ENCODE measurements around the gene SPATA45. TPM values are rescaled to one million over a fixed set of nuclear protein-coding genes. Genes with fewer than 3 reads are reported as not detected.
"Not testable (repeated sequence)": the region's sequence is repeated elsewhere in the genome, so short reads cannot be mapped to it uniquely, and the experiment has no call there.

Gene SPATA45
- total RNA-seq, 2 experiments from 2014 or later: not detected

DNA sequence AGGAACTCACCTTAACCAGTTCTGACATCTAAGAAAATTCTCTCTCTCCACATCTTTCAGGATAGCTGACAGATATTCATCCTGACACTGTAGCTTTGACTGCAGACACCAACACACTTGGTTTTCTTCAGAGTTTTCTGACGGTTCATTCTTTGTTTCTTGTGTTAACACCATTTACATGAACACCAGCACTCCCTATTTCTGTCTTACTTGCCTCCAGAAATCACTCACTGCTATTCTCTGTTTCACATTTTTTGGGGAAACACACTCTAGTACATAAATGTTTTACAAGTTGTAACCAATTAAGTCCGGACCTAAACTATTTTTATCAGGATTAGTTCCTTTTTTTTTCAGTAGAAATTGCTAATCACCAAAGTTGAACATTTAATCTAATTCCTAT lies 26.1 kb upstream of the SPATA45 start:
- H3K27me3 Mint-ChIP-seq: no peaks in the 10 kb centered on the region
- TF ChIP-seq, protein P1, sequence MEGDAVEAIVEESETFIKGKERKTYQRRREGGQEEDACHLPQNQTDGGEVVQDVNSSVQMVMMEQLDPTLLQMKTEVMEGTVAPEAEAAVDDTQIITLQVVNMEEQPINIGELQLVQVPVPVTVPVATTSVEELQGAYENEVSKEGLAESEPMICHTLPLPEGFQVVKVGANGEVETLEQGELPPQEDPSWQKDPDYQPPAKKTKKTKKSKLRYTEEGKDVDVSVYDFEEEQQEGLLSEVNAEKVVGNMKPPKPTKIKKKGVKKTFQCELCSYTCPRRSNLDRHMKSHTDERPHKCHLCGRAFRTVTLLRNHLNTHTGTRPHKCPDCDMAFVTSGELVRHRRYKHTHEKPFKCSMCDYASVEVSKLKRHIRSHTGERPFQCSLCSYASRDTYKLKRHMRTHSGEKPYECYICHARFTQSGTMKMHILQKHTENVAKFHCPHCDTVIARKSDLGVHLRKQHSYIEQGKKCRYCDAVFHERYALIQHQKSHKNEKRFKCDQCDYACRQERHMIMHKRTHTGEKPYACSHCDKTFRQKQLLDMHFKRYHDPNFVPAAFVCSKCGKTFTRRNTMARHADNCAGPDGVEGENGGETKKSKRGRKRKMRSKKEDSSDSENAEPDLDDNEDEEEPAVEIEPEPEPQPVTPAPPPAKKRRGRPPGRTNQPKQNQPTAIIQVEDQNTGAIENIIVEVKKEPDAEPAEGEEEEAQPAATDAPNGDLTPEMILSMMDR (IDR thresholded peaks at IDR 0.05): no peak
- peaks cover 37% of the 10 kb centered on the region for H3K36me3 Mint-ChIP-seq (ENCODE audit: low read depth)
- ChIA-PET POLR2A (interaction anchor here (1.0 kb wide), 1 partner anchor 79 kb away, joined by 3 read pairs; no protein-coding TSS in a partner anchor), CTCF (no interaction called here)
- H3K4me1 Mint-ChIP-seq (ENCODE audit: low read depth): no peaks in the 10 kb centered on the region
- no peak overlapping the region for H3K4me3 Mint-ChIP-seq
- H3K9me3 Mint-ChIP-seq: no peaks in the 10 kb centered on the region
- no peak overlapping the region for H3K27ac Mint-ChIP-seq
- DNase-seq: no peak
- no peak for ATAC-seq
- intact Hi-C loops (cut with micrococcal nuclease): no loop called here

DNA sequence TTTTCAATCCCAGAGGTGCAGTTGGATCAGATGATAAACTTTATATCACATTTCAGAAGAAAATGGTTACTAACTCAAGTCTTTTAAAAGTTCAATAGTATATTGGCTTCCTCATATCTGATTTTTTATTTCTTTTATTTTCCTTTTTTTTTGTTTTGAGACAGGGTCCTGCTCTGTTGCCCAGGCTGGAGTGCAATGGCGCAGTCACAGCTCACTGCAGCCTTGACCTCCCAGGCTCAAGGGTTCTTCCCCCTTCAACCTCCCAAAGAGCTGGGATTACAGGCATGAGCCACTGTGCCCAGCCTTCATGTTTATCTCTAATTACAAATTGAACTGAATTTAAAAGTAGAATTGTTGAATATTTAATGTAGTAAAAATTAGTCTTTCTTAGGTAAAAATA lies 24.5 kb upstream of the SPATA45 start:
- no peak overlapping the region for H3K4me3 Mint-ChIP-seq
- no peak for ATAC-seq
- no peaks in the 10 kb centered on the region for H3K27me3 Mint-ChIP-seq
- no peak for DNase-seq
- H3K4me1 Mint-ChIP-seq (ENCODE audit: low read depth): no peaks in the 10 kb centered on the region
- peaks cover 33% of the 10 kb centered on the region for H3K36me3 Mint-ChIP-seq (ENCODE audit: low read depth)
- ChIA-PET POLR2A (interaction anchor here (0.9 kb wide), 1 partner anchor 14 kb away, joined by 3 read pairs; the partner anchor contains the start of gene FLVCR1), CTCF (interaction anchor here (1.0 kb wide), 1 partner anchor 207 kb away, joined by 3 read pairs; no protein-coding TSS in a partner anchor)
- no peaks in the 10 kb centered on the region for H3K9me3 Mint-ChIP-seq
- intact Hi-C loops (cut with micrococcal nuclease): no loop called here
- H3K27ac Mint-ChIP-seq: no peak overlapping the region
- TF ChIP-seq, protein P1 (IDR thresholded peaks at IDR 0.05): no peak

DNA sequence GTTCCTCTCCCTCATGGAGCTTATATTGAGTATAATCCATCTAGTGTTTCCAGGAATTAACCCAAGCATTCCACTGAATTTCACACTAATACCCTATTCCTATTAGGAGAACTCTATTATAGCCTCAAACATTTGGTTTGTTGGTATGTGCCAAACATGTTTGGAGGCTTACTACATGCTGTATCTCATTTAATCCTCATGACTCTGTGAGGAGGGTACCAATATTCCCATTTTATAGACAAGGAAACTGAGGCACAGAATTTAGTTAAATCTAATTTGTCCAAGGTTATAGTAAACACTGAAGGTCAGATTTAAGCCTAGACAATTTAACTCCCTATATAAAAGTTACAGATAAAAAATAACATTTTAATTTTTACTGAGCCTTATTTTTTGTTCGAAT lies 19.7 kb upstream of the SPATA45 start:
- ATAC-seq: no peak

DNA sequence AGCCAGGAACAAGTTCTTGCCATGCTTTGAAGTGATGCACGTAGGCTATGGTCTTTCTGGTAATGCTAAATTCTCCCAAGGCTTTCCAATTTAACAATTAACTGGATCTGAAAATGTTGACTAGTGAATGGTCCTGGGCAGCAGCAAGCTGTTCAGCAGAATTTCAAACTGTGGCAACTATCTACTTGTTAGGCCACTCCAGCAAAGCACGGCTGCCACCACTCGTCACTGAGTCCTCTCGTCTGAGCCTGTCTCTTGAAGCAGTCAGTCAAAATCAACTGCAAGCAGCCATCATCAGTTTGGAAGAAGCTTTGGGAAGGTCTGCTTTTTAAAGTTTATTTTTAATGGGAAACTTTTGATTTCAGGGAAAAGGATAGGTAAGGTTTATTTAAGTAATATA lies 16.8 kb upstream of the SPATA45 start:
- H3K27me3 Mint-ChIP-seq: no peaks in the 10 kb centered on the region
- H3K27ac Mint-ChIP-seq: no peak overlapping the region
- ATAC-seq (no peak), DNase-seq (no peak)
- intact Hi-C loops (cut with micrococcal nuclease): no loop called here
- H3K9me3 Mint-ChIP-seq: no peaks in the 10 kb centered on the region
- H3K4me1 Mint-ChIP-seq (ENCODE audit: low read depth): peaks cover 15% of the 10 kb centered on the region
- CTCF ChIA-PET: interaction anchor here (1.0 kb wide), 1 partner anchor 131 kb away, joined by 4 read pairs; no protein-coding TSS in a partner anchor
- POLR2A ChIA-PET: no interaction called here
- no peak overlapping the region for H3K4me3 Mint-ChIP-seq
- TF ChIP-seq, protein P1 (IDR thresholded peaks at IDR 0.05): no peak
- H3K36me3 Mint-ChIP-seq (ENCODE audit: low read depth): peaks cover 15% of the 10 kb centered on the region

More for the DNA sequence above, 19.7 kb upstream of the SPATA45 start:
- Mint-ChIP-seq H3K4me3 (no peak overlapping the region), H3K36me3 (ENCODE audit: low read depth) (peaks cover 21% of the 10 kb centered on the region), H3K4me1 (ENCODE audit: low read depth) (peaks cover 15% of the 10 kb centered on the region), H3K27ac (no peak overlapping the region), H3K27me3 (no peaks in the 10 kb centered on the region), H3K9me3 (no peaks in the 10 kb centered on the region)
- ChIA-PET CTCF (no interaction called here), POLR2A (no interaction called here)
- TF ChIP-seq, protein P1 (IDR thresholded peaks at IDR 0.05): no peak
- intact Hi-C loops (cut with micrococcal nuclease): no loop called here
- no peak for DNase-seq

DNA sequence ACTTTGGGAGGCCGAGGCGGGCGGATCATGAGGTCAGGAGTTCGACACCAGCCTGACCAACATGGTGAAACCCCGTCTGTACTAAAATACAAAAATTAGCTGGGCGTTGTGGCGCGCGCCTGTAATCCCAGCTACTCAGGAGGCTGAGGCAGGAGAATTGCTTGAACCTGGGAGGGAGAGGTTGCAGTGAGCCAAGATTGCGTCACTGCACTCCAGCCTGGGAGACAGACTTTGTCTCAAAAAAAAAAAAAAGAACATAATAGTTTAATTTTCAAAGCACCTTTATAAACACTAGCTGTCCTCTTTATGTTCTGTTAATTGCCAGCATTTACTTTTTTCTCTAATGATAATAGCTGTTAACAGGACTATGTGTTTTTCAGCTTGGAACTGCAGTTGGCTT lies 15.9 kb upstream of the SPATA45 start:
- ATAC-seq; H3K4me3 Mint-ChIP-seq; DNase-seq; intact Hi-C loops (cut with micrococcal nuclease); CTCF ChIA-PET; H3K9me3 Mint-ChIP-seq; H3K27me3 Mint-ChIP-seq; H3K27ac Mint-ChIP-seq: not testable (repeated sequence)
- Mint-ChIP-seq H3K4me1 (ENCODE audit: low read depth) (peaks cover 15% of the 10 kb centered on the region), H3K36me3 (ENCODE audit: low read depth) (peaks cover 21% of the 10 kb centered on the region)
- POLR2A ChIA-PET: interaction anchor here (0.6 kb wide), 1 partner anchor 631 kb away, joined by 3 read pairs; no protein-coding TSS in a partner anchor
